B cell (primary cell): ENCODE results near the gene TBRG4. TPM values are rescaled to one million over a fixed set of nuclear protein-coding genes. Genes with fewer than 3 reads are reported as not detected.

Source experiments
- ATAC-seq: fragments of 200-7000 bp; cut with Tn5 transposase; one replicate; pipeline ENCODE4 v1.10.0; 2021; ENCODE audit warnings: low read depth, mild to moderate bottlenecking, moderate number of reproducible peaks, moderate library complexity
- CTCF ChIA-PET: fragments of 350-600 bp; sonication (Branson Sonifier 250); formaldehyde crosslinking; loops from one replicate; lab custom pipeline; 2021; ENCODE audit warnings: antibody characterized with exemption, inconsistent platforms; lab: Charles Lee
- POLR2A ChIA-PET: fragments of 350-600 bp; sonication (Branson Sonifier 250); formaldehyde crosslinking; loops from one replicate; lab custom pipeline; 2021; ENCODE audit warnings: antibody characterized with exemption; lab: Charles Lee
- DNase-seq: peaks from one replicate; pipeline ENCODE4 v3.0.0; 2013
- H2AFZ ChIP-seq: 2 replicates; pipeline ENCODE4 v1.6.1; 2012; ENCODE audit warnings: mild to moderate bottlenecking, low read depth, low read length; ENCODE audit not compliant: insufficient read depth, poor library complexity, severe bottlenecking
- H3K27ac ChIP-seq, 2 donors: 1 replicate in 1 of 2; 2 replicates in 1 of 2; pipeline ENCODE4 v1.5.1; 2012 to 2013; ENCODE audit warnings: low read length in 2 of 2, mild to moderate bottlenecking in 2 of 2, moderate library complexity in 1 of 2
- H3K27me3 ChIP-seq, 4 experiments: fragments of 200-600 bp in 1 of 4; sonication (generic) in 1 of 4; replicated peaks in 1 of 4; 1 replicate in 2 of 4; 2 replicates in 2 of 4; pipeline versions ENCODE4 v1.6.1 to v1.7.0; 2013 to 2016; ENCODE audit warnings: low read length in 3 of 4, mild to moderate bottlenecking in 2 of 4, mixed read lengths in 1 of 4, moderate library complexity in 1 of 4; ENCODE audit not compliant: insufficient read depth in 4 of 4, control insufficient read depth in 3 of 4; ENCODE audit errors: control extremely low read depth in 1 of 4
- H3K36me3 ChIP-seq, 2 experiments: replicated peaks in 1 of 2; 1 replicate in 1 of 2; 2 replicates in 1 of 2; pipeline versions ENCODE4 v1.6.1 to v1.7.1; 2013; ENCODE audit warnings: low read length in 1 of 2; ENCODE audit not compliant: insufficient read depth in 2 of 2, control insufficient read depth in 1 of 2; ENCODE audit errors: control extremely low read depth in 1 of 2, extremely low read depth in 1 of 2
- H3K4me1 ChIP-seq, 2 donors: fragments of 200-600 bp in 1 of 2; sonication (generic) in 1 of 2; 1 replicate in 1 of 2; 2 replicates in 1 of 2; pipeline versions ENCODE4 v1.5.1 to v1.6.1; 2013 to 2017; ENCODE audit warnings: low read length in 2 of 2; ENCODE audit not compliant: control insufficient read depth in 2 of 2, insufficient read depth in 2 of 2
- H3K4me2 ChIP-seq: replicated peaks from 2 replicates; pipeline ENCODE3; 2012; ENCODE audit warnings: mild to moderate bottlenecking, low read depth, low read length; ENCODE audit not compliant: poor library complexity, severe bottlenecking
- H3K4me3 ChIP-seq, 5 experiments: fragments of 200-600 bp in 1 of 5; sonication (generic) in 1 of 5; 1 replicate in 3 of 5; 2 replicates in 2 of 5; pipeline versions ENCODE4 v1.5.1 to v1.7.0; 2011 to 2016; ENCODE audit warnings: low read length in 4 of 5, mild to moderate bottlenecking in 4 of 5, low read depth in 2 of 5, control low read depth in 1 of 5, moderate library complexity in 1 of 5; ENCODE audit not compliant: insufficient read depth in 1 of 5; ENCODE audit errors: control extremely low read depth in 1 of 5, extremely low read depth in 1 of 5
- H3K79me2 ChIP-seq: fragments of 200-600 bp; sonication (generic); one replicate; pipeline ENCODE4 v1.6.0; 2016; ENCODE audit warnings: low read length; ENCODE audit not compliant: control insufficient read depth, insufficient read depth
- H3K9ac ChIP-seq: fragments of 200-600 bp; sonication (generic); 2 replicates; pipeline ENCODE4 v1.6.1; 2017; ENCODE audit warnings: mild to moderate bottlenecking, low read length, moderate library complexity
- H3K9me3 ChIP-seq, 3 donors: one replicate each; pipeline versions ENCODE4 v1.6.1 to v1.7.1; 2013; ENCODE audit warnings: low read length in 2 of 3; ENCODE audit not compliant: control insufficient read depth in 2 of 3, insufficient read depth in 1 of 3; ENCODE audit errors: control extremely low read depth in 1 of 3
- H4K20me1 ChIP-seq: 2 replicates; pipeline ENCODE4 v1.6.0; 2012; ENCODE audit warnings: mild to moderate bottlenecking, low read length; ENCODE audit not compliant: insufficient read depth, control insufficient read depth, poor library complexity, severe bottlenecking
- H3K27ac Mint-ChIP-seq: one replicate; pipeline ENCODE4 v1.8.0; 2021; ENCODE audit warnings: mixed read lengths
- H3K27me3 Mint-ChIP-seq: one replicate; pipeline ENCODE4 v1.8.0; 2021; ENCODE audit warnings: mixed read lengths
- H3K4me1 Mint-ChIP-seq: one replicate; pipeline ENCODE4 v1.8.0; 2021; ENCODE audit warnings: mixed read lengths
- H3K4me3 Mint-ChIP-seq: one replicate; pipeline ENCODE4 v1.8.0; 2021; ENCODE audit warnings: mixed read lengths
- H3K9me3 Mint-ChIP-seq: one replicate; pipeline ENCODE4 v1.8.0; 2022; ENCODE audit warnings: mixed read lengths; ENCODE audit not compliant: insufficient read depth
- CTCF ChIP-seq: fragments of 200-600 bp; IDR thresholded peaks from one replicate; pipeline ENCODE4 v1.8.0; 2022; ENCODE audit warnings: antibody characterized with exemption, mild to moderate bottlenecking
- EZH2 ChIP-seq: IDR thresholded peaks from 2 replicates; pipeline ENCODE4 v1.6.1; 2012; ENCODE audit warnings: borderline replicate concordance, low read depth, mild to moderate bottlenecking, moderate library complexity, low read length; ENCODE audit not compliant: insufficient read depth, poor library complexity, severe bottlenecking
- WGBS: methylation state at CpG from one replicate; pipeline ENCODE4 v1.1.5; 2013; ENCODE audit warnings: missing lambda C conversion rate; ENCODE audit not compliant: insufficient coverage; 5-methylcytosine and 5-hydroxymethylcytosine counted together
- intact Hi-C: fragments of 100-400 bp; cut with micrococcal nuclease; formaldehyde crosslinking; loops from one replicate; pipeline ENCODE4 v1.10.0; 2022
- polyA plus RNA-seq: library from polyadenylated mRNA; depleted of rRNA; stranded (reverse); fragments of >200 nt; gene quantifications from 2 replicates; pipeline ENCODE4 v1.2.3, GENCODE V29; 2012
- total RNA-seq, 2 donors: library from RNA; stranded (reverse); fragments of 120-200 nt in 1 of 2; gene quantifications; 1 replicate in 1 of 2; 2 replicates in 1 of 2; pipeline versions ENCODE4 v1.2.3 to v1.2.4, GENCODE V29; 2013 to 2022

TBRG4 gene
- total and polyA plus RNA-seq, 2 donors (not counting 1 experiment from before 2014, with no cell fraction given), result 92.8 to 111 TPM

- peaks cover 4 to 60% of the 10 kb centered on the region in 2 experiments for H3K36me3 ChIP-seq
- H2AFZ ChIP-seq, result no peak overlapping the region
- DNase-seq, result no peak
- ATAC-seq, result no peak
- H3K27ac Mint-ChIP-seq, result no peak overlapping the region
- no peaks in the 10 kb centered on the region for H3K27me3 Mint-ChIP-seq
- H3K4me3 ChIP-seq, result no peak overlapping the region
- 100% methylated on average over 3 of the region's 6 CpGs for WGBS
- H3K4me2 ChIP-seq, result no peak overlapping the region
- H3K4me3 Mint-ChIP-seq, result no peak overlapping the region
- no peaks in the 10 kb centered on the region for H3K9me3 ChIP-seq
- peaks cover 92% of the 10 kb centered on the region for H3K79me2 ChIP-seq
- no peak overlapping the region for H3K27ac ChIP-seq
- H4K20me1 ChIP-seq, result peaks cover 92% of the 10 kb centered on the region
- no peaks in the 10 kb centered on the region for H3K9me3 Mint-ChIP-seq
- ChIA-PET CTCF (interaction anchor here (0.9 to 1.8 kb wide), 3 partner anchors 80 to 83 kb away, joined by 3 to 5 read pairs (median 4); no protein-coding TSS in a partner anchor), POLR2A (no interaction called here)
- H3K4me1 ChIP-seq, result peaks cover 18 to 32% of the 10 kb centered on the region in 2 donors
- no peak overlapping the region for H3K9ac ChIP-seq
- peaks cover 64% of the 10 kb centered on the region for H3K4me1 Mint-ChIP-seq
- H3K27me3 ChIP-seq, result no peaks in the 10 kb centered on the region
- no peak for TF ChIP-seq EZH2
- TF ChIP-seq CTCF, result no peak
- intact Hi-C loops, result no loop called here
Observed at GRCh38 chr7:45053401-45053800, 58.1 kb downstream of the TBRG4 start.

GRCh38 chr7:45052011-45052410, 59.5 kb downstream of the TBRG4 start:
- Histone ChIP-seq H4K20me1 (peaks cover 88% of the 10 kb centered on the region), H2AFZ (no peak overlapping the region), H3K9ac (no peak overlapping the region), H3K4me2 (no peak overlapping the region), H3K9me3 (no peaks in the 10 kb centered on the region), H3K79me2 (peaks cover 91% of the 10 kb centered on the region), H3K4me1 (peaks cover 18 to 28% of the 10 kb centered on the region in 2 donors), H3K27me3 (no peaks in the 10 kb centered on the region), H3K4me3 (no peak overlapping the region), H3K36me3 (peaks cover 6 to 67% of the 10 kb centered on the region in 2 experiments), H3K27ac (peak overlapping the region in 1 of 2 donors; percentile 50)
- Mint-ChIP-seq H3K4me3 (no peak overlapping the region), H3K27me3 (no peaks in the 10 kb centered on the region), H3K4me1 (peaks cover 59% of the 10 kb centered on the region), H3K9me3 (no peaks in the 10 kb centered on the region), H3K27ac (peak overlapping the region; percentile 8)
- ATAC-seq, result no peak
- POLR2A ChIA-PET, result interaction anchor here (1.0 kb wide), 1 partner anchor 18 kb away, joined by 3 read pairs; no protein-coding TSS in a partner anchor
- 96% methylated on average over 2 of the region's 3 CpGs for WGBS
- no peak for TF ChIP-seq CTCF
- no peak for TF ChIP-seq EZH2
- intact Hi-C loops, result no loop called here
- CTCF ChIA-PET, result interaction anchor here (0.6 to 0.7 kb wide), 2 partner anchors 10 to 15 kb away, joined by 4 to 5 read pairs; no protein-coding TSS in a partner anchor
- DNase-seq, result no peak
